ENCODE measurements around the gene STAT2. TPM values are rescaled to one million over a fixed set of nuclear protein-coding genes. Genes with fewer than 3 reads are reported as not detected.
"Not testable (repeated sequence)": the region's sequence is repeated elsewhere in the genome, so short reads cannot be mapped to it uniquely, and the experiment has no call there.

The STAT2 gene
- total RNA-seq: 34.9 TPM
- long read RNA-seq, partial matches to known transcripts: 6 of 8 reads
- long read RNA-seq, other reads (novel, unspliced or antisense): 2 of 8 reads

GRCh38 chr12:56359851-56360767 lies at the start of gene STAT2:
Gene STAT2, minus strand, starts transcription at chr12:56360107. Its CDS starts 3,536 bp downstream, at chr12:56356571.
- DNase-seq: peak; percentile 99
- Histone ChIP-seq H3K9me3 (replicated peaks) (no peaks in the 10 kb centered on the region), H3K4me1 (peaks cover 37% of the 10 kb centered on the region), H3K36me3 (peaks cover 13% of the 10 kb centered on the region), H3K27ac (replicated peaks) (peak within 1 kb of the TSS; percentile 91), H3K27me3 (ENCODE audit: low read depth) (no peaks in the 10 kb centered on the region), H3K4me3 (peak within 1 kb of the TSS; percentile 82)
- TF ChIP-seq, protein P1, sequence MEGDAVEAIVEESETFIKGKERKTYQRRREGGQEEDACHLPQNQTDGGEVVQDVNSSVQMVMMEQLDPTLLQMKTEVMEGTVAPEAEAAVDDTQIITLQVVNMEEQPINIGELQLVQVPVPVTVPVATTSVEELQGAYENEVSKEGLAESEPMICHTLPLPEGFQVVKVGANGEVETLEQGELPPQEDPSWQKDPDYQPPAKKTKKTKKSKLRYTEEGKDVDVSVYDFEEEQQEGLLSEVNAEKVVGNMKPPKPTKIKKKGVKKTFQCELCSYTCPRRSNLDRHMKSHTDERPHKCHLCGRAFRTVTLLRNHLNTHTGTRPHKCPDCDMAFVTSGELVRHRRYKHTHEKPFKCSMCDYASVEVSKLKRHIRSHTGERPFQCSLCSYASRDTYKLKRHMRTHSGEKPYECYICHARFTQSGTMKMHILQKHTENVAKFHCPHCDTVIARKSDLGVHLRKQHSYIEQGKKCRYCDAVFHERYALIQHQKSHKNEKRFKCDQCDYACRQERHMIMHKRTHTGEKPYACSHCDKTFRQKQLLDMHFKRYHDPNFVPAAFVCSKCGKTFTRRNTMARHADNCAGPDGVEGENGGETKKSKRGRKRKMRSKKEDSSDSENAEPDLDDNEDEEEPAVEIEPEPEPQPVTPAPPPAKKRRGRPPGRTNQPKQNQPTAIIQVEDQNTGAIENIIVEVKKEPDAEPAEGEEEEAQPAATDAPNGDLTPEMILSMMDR (IDR thresholded peaks at IDR 0.05; ENCODE audit: borderline replicate concordance): no peak
- intact Hi-C loops (cut with micrococcal nuclease): loop anchor here (10.0 kb wide), 2 partner anchors 85 to 105 kb away; partner anchors contain the start of genes SPRYD4 and TIMELESS

- no peaks in the 10 kb centered on the region for H3K36me3 ChIP-seq
- intact Hi-C loops (cut with micrococcal nuclease): no loop called here
- H3K4me1 ChIP-seq: no peaks in the 10 kb centered on the region
- no peak overlapping the region for H3K27ac ChIP-seq (replicated peaks)
- no peaks in the 10 kb centered on the region for H3K9me3 ChIP-seq (replicated peaks)
- no peak overlapping the region for H3K4me3 ChIP-seq
- no peaks in the 10 kb centered on the region for H3K27me3 ChIP-seq (ENCODE audit: low read depth)
- TF ChIP-seq, protein P1 (IDR thresholded peaks at IDR 0.05; ENCODE audit: borderline replicate concordance): no peak
- no peak for DNase-seq
These were observed 49.0 kb upstream of the STAT2 start for GRCh38 chr12:56408799-56409417.

- H3K4me1 ChIP-seq; H3K4me3 ChIP-seq; H3K36me3 ChIP-seq; DNase-seq; H3K27me3 ChIP-seq (ENCODE audit: low read depth); intact Hi-C loops (cut with micrococcal nuclease); H3K9me3 ChIP-seq (replicated peaks); H3K27ac ChIP-seq (replicated peaks): not testable (repeated sequence)
These were observed 44.3 kb upstream of the STAT2 start for GRCh38 chr12:56404227-56404626.

- peaks cover 17% of the 10 kb centered on the region for H3K9me3 ChIP-seq (replicated peaks)
- H3K27me3 ChIP-seq (ENCODE audit: low read depth); H3K27ac ChIP-seq (replicated peaks); H3K4me1 ChIP-seq; H3K4me3 ChIP-seq; intact Hi-C loops (cut with micrococcal nuclease); H3K36me3 ChIP-seq; DNase-seq: not testable (repeated sequence)
These were observed 41.7 kb upstream of the STAT2 start for GRCh38 chr12:56401612-56402011.

- H3K36me3 ChIP-seq; H3K4me3 ChIP-seq; H3K27me3 ChIP-seq (ENCODE audit: low read depth); H3K27ac ChIP-seq (replicated peaks); H3K4me1 ChIP-seq; intact Hi-C loops (cut with micrococcal nuclease); DNase-seq: not testable (repeated sequence)
- peaks cover 17% of the 10 kb centered on the region for H3K9me3 ChIP-seq (replicated peaks)
These were observed 41.2 kb upstream of the STAT2 start for GRCh38 chr12:56401125-56401524.

DNA sequence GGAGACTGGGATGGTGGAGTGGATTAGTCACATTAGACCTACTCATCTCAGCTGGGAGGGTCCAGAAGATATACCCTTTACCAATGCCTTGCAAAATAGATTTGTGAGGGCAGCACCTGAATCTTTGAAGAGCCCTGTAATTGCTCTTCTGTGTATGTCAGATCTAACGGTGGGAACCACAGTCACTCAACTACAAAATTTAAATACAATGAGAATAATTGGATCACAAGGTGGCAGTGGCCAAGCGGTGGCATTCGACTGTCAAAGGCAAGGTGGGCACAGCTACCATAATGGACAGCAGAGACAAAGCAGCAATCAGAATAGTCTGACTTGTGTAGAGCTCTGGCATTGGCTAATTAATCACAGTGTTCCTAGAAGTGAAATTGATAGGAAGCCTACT lies 39.6 kb upstream of the STAT2 start:
- intact Hi-C loops (cut with micrococcal nuclease); H3K4me1 ChIP-seq: not testable (repeated sequence)

DNA sequence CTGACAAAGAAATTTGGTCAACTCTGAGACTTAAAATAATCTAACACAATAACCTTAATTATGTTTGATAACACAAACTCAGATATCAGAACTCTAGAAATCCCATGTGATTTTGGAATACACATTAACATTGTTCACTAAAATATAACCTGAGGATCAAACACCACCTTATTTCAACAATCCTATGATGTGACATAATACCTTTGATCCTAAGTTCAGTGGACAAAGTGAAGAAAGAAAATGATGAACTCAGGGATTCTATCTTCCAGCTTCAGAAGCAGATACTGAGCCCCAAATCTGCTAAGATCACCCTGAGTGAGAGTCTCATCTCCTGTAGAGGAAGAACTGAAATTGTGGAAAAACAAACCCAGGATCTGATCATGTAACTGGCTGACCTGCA lies 38.4 kb upstream of the STAT2 start:
- H3K27ac ChIP-seq (replicated peaks): no peak overlapping the region
- H3K4me3 ChIP-seq: no peak overlapping the region
- H3K4me1 ChIP-seq: no peaks in the 10 kb centered on the region
- intact Hi-C loops (cut with micrococcal nuclease): no loop called here
- H3K9me3 ChIP-seq (replicated peaks): peaks cover 17% of the 10 kb centered on the region
- no peaks in the 10 kb centered on the region for H3K36me3 ChIP-seq
- no peak for DNase-seq
- TF ChIP-seq, protein P1 (IDR thresholded peaks at IDR 0.05; ENCODE audit: borderline replicate concordance): no peak
- H3K27me3 ChIP-seq (ENCODE audit: low read depth): no peaks in the 10 kb centered on the region

More for the DNA sequence above, 39.6 kb upstream of the STAT2 start:
- H3K4me3 ChIP-seq; H3K27me3 ChIP-seq (ENCODE audit: low read depth); H3K27ac ChIP-seq (replicated peaks); H3K36me3 ChIP-seq; DNase-seq: not testable (repeated sequence)
- H3K9me3 ChIP-seq (replicated peaks): peaks cover 17% of the 10 kb centered on the region
